H9 (cell line): ENCODE data around the gene AFDN. TPM values are rescaled to one million over a fixed set of nuclear protein-coding genes. Genes with fewer than 3 reads are reported as not detected.

Source experiments
- DNase-seq: peaks from one replicate; pipeline ENCODE4 v3.0.0-alpha.2; 2017
- H2AFZ ChIP-seq: one replicate; pipeline ENCODE4 v1.6.1; 2013; ENCODE audit warnings: mild to moderate bottlenecking, low read length, control low read depth, moderate library complexity
- H2AK5ac ChIP-seq: 2 replicates; pipeline ENCODE4 v1.6.1; 2013; ENCODE audit warnings: low read length, control low read depth, mixed read lengths; ENCODE audit not compliant: insufficient read length
- H2BK120ac ChIP-seq: one replicate; pipeline ENCODE4 v1.6.1; 2013; ENCODE audit warnings: low read depth, mild to moderate bottlenecking, low read length, control low read depth, inconsistent platforms; ENCODE audit not compliant: poor library complexity, severe bottlenecking
- H2BK12ac ChIP-seq: 2 replicates; pipeline ENCODE4 v1.6.1; 2013; ENCODE audit warnings: low read length, control low read depth, mixed read lengths, low read depth; ENCODE audit not compliant: insufficient read length
- H2BK15ac ChIP-seq: 2 replicates; pipeline ENCODE4 v1.6.1; 2013; ENCODE audit warnings: low read depth, low read length, control low read depth
- H2BK20ac ChIP-seq: one replicate; pipeline ENCODE4 v1.6.1; 2013; ENCODE audit warnings: low read depth, mild to moderate bottlenecking, low read length, control low read depth, inconsistent platforms; ENCODE audit not compliant: poor library complexity, severe bottlenecking
- H2BK5ac ChIP-seq: 2 replicates; pipeline ENCODE4 v1.6.1; 2013; ENCODE audit warnings: low read length, control low read depth, mixed read lengths; ENCODE audit not compliant: insufficient read length
- H3K14ac ChIP-seq: 2 replicates; pipeline ENCODE4 v1.6.1; 2013; ENCODE audit warnings: low read length, control low read depth; ENCODE audit not compliant: insufficient read depth
- H3K18ac ChIP-seq: 2 replicates; pipeline ENCODE4 v1.6.1; 2013; ENCODE audit warnings: low read depth, mild to moderate bottlenecking, mixed read lengths, low read length, control low read depth; ENCODE audit not compliant: insufficient read length
- H3K23ac ChIP-seq: 2 replicates; pipeline ENCODE4 v1.6.1; 2013; ENCODE audit warnings: low read length, control low read depth, mixed read lengths, low read depth; ENCODE audit not compliant: insufficient read length
- H3K23me2 ChIP-seq: 2 replicates; pipeline ENCODE4 v1.6.1; 2013; ENCODE audit warnings: low read depth, mild to moderate bottlenecking, mixed read lengths, low read length, control low read depth; ENCODE audit not compliant: insufficient read length, poor library complexity, severe bottlenecking
- H3K27ac ChIP-seq: 2 replicates; pipeline ENCODE4 v1.5.1; 2013; ENCODE audit warnings: low read length, control low read depth, mixed read lengths, low read depth; ENCODE audit not compliant: insufficient read length
- H3K27me3 ChIP-seq: 2 replicates; pipeline ENCODE4 v1.6.1; 2013; ENCODE audit warnings: low read length, control low read depth, inconsistent platforms; ENCODE audit not compliant: insufficient read depth
- H3K4ac ChIP-seq: 2 replicates; pipeline ENCODE4 v1.6.1; 2013; ENCODE audit warnings: low read depth, mild to moderate bottlenecking, control low read depth, inconsistent platforms, low read length, moderate library complexity
- H3K4me1 ChIP-seq: 2 replicates; pipeline ENCODE4 v1.6.1; 2013; ENCODE audit warnings: low read length, control low read depth, inconsistent platforms; ENCODE audit not compliant: insufficient read depth
- H3K4me2 ChIP-seq: 2 replicates; pipeline ENCODE4 v1.6.1; 2013; ENCODE audit warnings: low read length, control low read depth, mixed read lengths; ENCODE audit not compliant: insufficient read length, insufficient read depth
- H3K56ac ChIP-seq: 2 replicates; pipeline ENCODE4 v1.6.1; 2013; ENCODE audit warnings: low read depth, mild to moderate bottlenecking, mixed read lengths, low read length, control low read depth; ENCODE audit not compliant: insufficient read length
- H3K79me1 ChIP-seq: 2 replicates; pipeline ENCODE4 v1.6.1; 2013; ENCODE audit warnings: low read depth, mild to moderate bottlenecking, moderate library complexity, low read length, control low read depth, inconsistent platforms; ENCODE audit not compliant: insufficient read depth, poor library complexity, severe bottlenecking
- H3K79me2 ChIP-seq: 2 replicates; pipeline ENCODE4 v1.6.1; 2013; ENCODE audit warnings: low read length, control low read depth, inconsistent platforms; ENCODE audit not compliant: insufficient read depth
- H3K9ac ChIP-seq: 2 replicates; pipeline ENCODE4 v1.6.1; 2013; ENCODE audit warnings: low read length, control low read depth, mixed read lengths; ENCODE audit not compliant: insufficient read length; ENCODE audit errors: extremely low read depth
- H3K9me3 ChIP-seq: one replicate; pipeline ENCODE4 v1.6.1; 2013; ENCODE audit warnings: low read depth, low read length, inconsistent platforms; ENCODE audit not compliant: control insufficient read depth
- H3T11ph ChIP-seq: one replicate; pipeline ENCODE4 v1.6.1; 2013; ENCODE audit warnings: mild to moderate bottlenecking, low read length, control low read depth, inconsistent platforms
- H4K20me1 ChIP-seq: one replicate; pipeline ENCODE4 v1.6.1; 2013; ENCODE audit not compliant: control insufficient read depth, insufficient read length, insufficient read depth
- H4K5ac ChIP-seq: 2 replicates; pipeline ENCODE4 v1.6.1; 2013; ENCODE audit warnings: low read depth, mild to moderate bottlenecking, mixed read lengths, low read length, control low read depth; ENCODE audit not compliant: insufficient read length
- H4K8ac ChIP-seq: replicated peaks from 2 replicates; pipeline ENCODE4 v1.6.1; 2013; ENCODE audit warnings: low read length, control low read depth, mixed read lengths, low read depth; ENCODE audit not compliant: insufficient read length
- H4K91ac ChIP-seq: 2 replicates; pipeline ENCODE4 v1.6.1; 2013; ENCODE audit warnings: low read depth, mild to moderate bottlenecking, moderate library complexity, mixed read lengths, low read length, control low read depth; ENCODE audit not compliant: insufficient read length
- H3K27ac Mint-ChIP-seq, 3 experiments: 2 replicates in 2 of 3; 3 replicates in 1 of 3; pipeline ENCODE4 v1.8.0; 2020 to 2021; ENCODE audit warnings: mixed read lengths in 3 of 3, mild to moderate bottlenecking in 1 of 3, moderate library complexity in 1 of 3
- H3K27me3 Mint-ChIP-seq: 2 replicates; pipeline ENCODE4 v1.8.0; 2021; ENCODE audit warnings: low read depth, mild to moderate bottlenecking, moderate library complexity, mixed read lengths
- H3K36me3 Mint-ChIP-seq, 3 experiments: 2 replicates in 2 of 3; 3 replicates in 1 of 3; pipeline ENCODE4 v1.8.0; 2020 to 2021; ENCODE audit warnings: low read depth in 3 of 3, mixed read lengths in 3 of 3; ENCODE audit not compliant: insufficient read depth in 1 of 3
- H3K4me1 Mint-ChIP-seq, 2 experiments: 2 replicates each; pipeline ENCODE4 v1.8.0; 2020; ENCODE audit warnings: mixed read lengths in 2 of 2
- H3K4me3 Mint-ChIP-seq, 2 experiments: 2 replicates in 1 of 2; 3 replicates in 1 of 2; pipeline ENCODE4 v1.8.0; 2020 to 2021; ENCODE audit warnings: mild to moderate bottlenecking in 2 of 2, mixed read lengths in 2 of 2, moderate library complexity in 1 of 2
- H3K9me3 Mint-ChIP-seq, 2 experiments: 2 replicates in 1 of 2; 3 replicates in 1 of 2; pipeline ENCODE4 v1.8.0; 2020; ENCODE audit warnings: mild to moderate bottlenecking in 2 of 2, mixed read lengths in 2 of 2, moderate library complexity in 1 of 2
- WGBS: extraction: QIAGEN DNeasy Blood & Tissue Kit; methylation state at CpG from one replicate; pipeline ENCODE4 v1.1.7; 2013; ENCODE audit warnings: missing lambda C conversion rate, low lambda C conversion rate, mixed read lengths; ENCODE audit not compliant: insufficient read length; ENCODE audit errors: extremely low coverage; 5-methylcytosine and 5-hydroxymethylcytosine counted together
- total RNA-seq: library from RNA; stranded (reverse); gene quantifications from 2 replicates; pipeline ENCODE4 v1.2.1, GENCODE V29; 2021
- TF ChIP-seq, protein P1 (sequence below): fragments of 200-600 bp; sonication (generic); conservative IDR thresholded peaks from 3 replicates; pipeline ENCODE4 v1.8.0; 2021; ENCODE audit warnings: antibody characterized with exemption, mild to moderate bottlenecking

AFDN gene
- total RNA-seq, 1 experiment from 2014 or later = 157 TPM

DNA sequence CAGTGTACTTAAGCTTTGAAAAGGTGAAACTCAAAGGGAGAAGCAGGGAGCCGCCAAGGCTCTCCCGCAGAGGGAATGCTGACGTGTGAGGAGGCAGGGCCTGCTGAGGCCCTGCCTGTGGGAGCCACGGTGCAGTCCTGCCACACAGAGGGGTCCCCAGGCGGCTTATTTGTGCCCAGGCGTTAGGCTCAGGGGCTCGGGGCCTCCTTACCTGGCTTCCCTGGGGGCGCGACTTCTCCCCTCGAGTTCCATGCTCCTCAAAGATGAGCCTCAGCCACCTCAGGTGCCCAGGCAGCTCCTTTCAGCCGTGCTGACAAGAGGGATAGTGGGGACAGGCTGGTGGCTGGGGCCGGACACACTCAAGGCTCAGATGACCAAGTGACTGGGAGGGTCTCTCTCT, 168.6 kb downstream of the AFDN start:
- WGBS = no CpG with 5 or more reads among the region's 12 CpGs
- Histone ChIP-seq H3K79me2 (no peaks in the 10 kb centered on the region), H2BK15ac (no peak overlapping the region), H2AK5ac (no peak overlapping the region), H3K27ac (no peak overlapping the region), H2BK120ac (no peak overlapping the region), H4K91ac (no peak overlapping the region), H4K20me1 (no peaks in the 10 kb centered on the region), H3K4me1 (no peaks in the 10 kb centered on the region; the same call in 1 of the 2 replicates), H3K4ac (no peak overlapping the region), H3K18ac (no peak overlapping the region), H4K5ac (no peak overlapping the region), H2BK12ac (no peak overlapping the region), H2BK5ac (no peak overlapping the region), H3K23ac (no peak overlapping the region), H3T11ph (no peak overlapping the region), H3K23me2 (no peaks in the 10 kb centered on the region), H3K14ac (no peak overlapping the region), H3K9me3 (no peaks in the 10 kb centered on the region), H4K8ac (no peak overlapping the region), H2AFZ (no peak overlapping the region), H3K79me1 (no peaks in the 10 kb centered on the region), H3K4me2 (no peak overlapping the region), H3K56ac (no peak overlapping the region), H3K9ac (no peak overlapping the region), H2BK20ac (no peak overlapping the region), H3K27me3 (no peaks in the 10 kb centered on the region)
- Mint-ChIP-seq H3K4me3 (no peak overlapping the region), H3K27ac (peak overlapping the region in 1 of 3 experiments; percentile 62; a peak in 1 of 7 replicates), H3K27me3 (no peaks in the 10 kb centered on the region), H3K36me3 (no peaks in the 10 kb centered on the region), H3K9me3 (peaks cover 3 to 7% of the 10 kb centered on the region in 2 experiments; a peak in 1 of 5 replicates), H3K4me1 (peaks cover 4 to 13% of the 10 kb centered on the region in 2 experiments; a peak in 3 of 4 replicates)
- no peak for DNase-seq
- TF ChIP-seq, protein P1, sequence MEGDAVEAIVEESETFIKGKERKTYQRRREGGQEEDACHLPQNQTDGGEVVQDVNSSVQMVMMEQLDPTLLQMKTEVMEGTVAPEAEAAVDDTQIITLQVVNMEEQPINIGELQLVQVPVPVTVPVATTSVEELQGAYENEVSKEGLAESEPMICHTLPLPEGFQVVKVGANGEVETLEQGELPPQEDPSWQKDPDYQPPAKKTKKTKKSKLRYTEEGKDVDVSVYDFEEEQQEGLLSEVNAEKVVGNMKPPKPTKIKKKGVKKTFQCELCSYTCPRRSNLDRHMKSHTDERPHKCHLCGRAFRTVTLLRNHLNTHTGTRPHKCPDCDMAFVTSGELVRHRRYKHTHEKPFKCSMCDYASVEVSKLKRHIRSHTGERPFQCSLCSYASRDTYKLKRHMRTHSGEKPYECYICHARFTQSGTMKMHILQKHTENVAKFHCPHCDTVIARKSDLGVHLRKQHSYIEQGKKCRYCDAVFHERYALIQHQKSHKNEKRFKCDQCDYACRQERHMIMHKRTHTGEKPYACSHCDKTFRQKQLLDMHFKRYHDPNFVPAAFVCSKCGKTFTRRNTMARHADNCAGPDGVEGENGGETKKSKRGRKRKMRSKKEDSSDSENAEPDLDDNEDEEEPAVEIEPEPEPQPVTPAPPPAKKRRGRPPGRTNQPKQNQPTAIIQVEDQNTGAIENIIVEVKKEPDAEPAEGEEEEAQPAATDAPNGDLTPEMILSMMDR = no peak
